ENCODE data around the gene TFDP2.

DNA sequence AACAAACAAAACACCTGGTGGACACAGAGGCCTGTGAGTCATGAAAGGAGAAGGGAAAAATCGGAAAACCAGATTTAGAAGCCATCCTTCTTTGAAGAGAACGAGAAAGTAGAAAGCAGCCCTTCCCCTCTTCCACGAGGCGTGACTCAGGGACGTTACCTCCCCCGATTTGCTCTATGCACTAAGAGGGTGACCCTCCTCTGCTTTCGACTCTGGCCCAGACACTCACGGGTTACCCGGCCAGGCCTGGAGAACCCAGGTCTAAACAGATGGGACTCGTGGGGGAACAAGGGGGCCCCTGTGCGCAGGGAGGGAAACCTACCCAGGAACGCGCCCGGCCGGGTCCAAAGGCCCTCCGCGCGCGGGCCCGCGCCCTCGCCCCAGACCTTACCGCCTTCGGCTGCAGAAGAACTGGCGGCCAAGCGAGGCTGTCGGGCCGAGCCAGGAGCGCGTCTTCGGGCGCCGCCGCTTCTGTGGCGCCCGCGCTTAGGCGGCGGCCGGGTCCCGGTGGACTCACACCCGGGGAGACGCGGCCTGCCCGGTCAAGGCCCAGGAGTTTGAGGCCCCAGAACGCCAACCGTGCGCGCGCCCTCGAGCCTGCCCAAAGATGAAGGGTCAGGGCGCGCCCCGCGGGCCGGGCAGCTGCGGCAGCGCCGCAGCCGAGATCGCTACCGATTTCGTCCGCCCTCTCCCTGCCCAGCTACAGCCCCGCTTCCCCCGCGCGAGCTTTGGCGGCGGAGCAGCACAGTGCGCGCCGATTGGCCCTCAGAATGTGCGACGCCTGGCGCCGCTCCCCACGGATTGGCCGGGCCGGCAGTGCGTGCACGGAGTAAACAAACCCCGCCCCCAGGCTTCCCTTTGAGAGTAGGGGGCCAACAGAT, at the start of gene TFDP2:
- TF ChIP-seq EZH2 (IDR thresholded peaks at IDR 0.05; ENCODE audit: insufficient read depth, poor library complexity, severe bottlenecking) (no peak), EZH2phosphoT487 (IDR thresholded peaks at IDR 0.05; ENCODE audit: insufficient read depth, low read depth) (no peak)

Measured in GM23248 (cell line).